Effector memory CD8-positive, alpha-beta T cell (primary cell): Measurements from ENCODE around the gene CCDC3.

Experiments
- ATAC-seq: fragments of 150-1000 bp; cut with Tn5 transposase; replicated peaks from 2 replicates; pipeline ENCODE4 v1.10.0; 2021; ENCODE audit warnings: mild to moderate bottlenecking, moderate library complexity
- DNase-seq, 3 experiments: peaks; one replicate each; pipeline ENCODE4 v3.0.0; 2021
- H3K27ac Mint-ChIP-seq, 2 donors: one replicate each; pipeline ENCODE4 v1.8.0; 2022; ENCODE audit warnings: mild to moderate bottlenecking in 2 of 2, mixed read lengths in 2 of 2, moderate library complexity in 2 of 2
- H3K27me3 Mint-ChIP-seq, 2 donors: one replicate each; pipeline ENCODE4 v1.8.0; 2022; ENCODE audit warnings: mixed read lengths in 2 of 2
- H3K36me3 Mint-ChIP-seq: one replicate; pipeline ENCODE4 v1.8.0; 2022; ENCODE audit warnings: mild to moderate bottlenecking, moderate library complexity, mixed read lengths; ENCODE audit not compliant: insufficient read depth
- H3K4me1 Mint-ChIP-seq, 2 donors: one replicate each; pipeline ENCODE4 v1.8.0; 2022; ENCODE audit warnings: low read depth in 2 of 2, mixed read lengths in 2 of 2
- H3K4me3 Mint-ChIP-seq, 2 donors: one replicate each; pipeline ENCODE4 v1.8.0; 2022; ENCODE audit warnings: mild to moderate bottlenecking in 2 of 2, mixed read lengths in 2 of 2, moderate library complexity in 2 of 2
- H3K9me3 Mint-ChIP-seq, 2 donors: one replicate each; pipeline ENCODE4 v1.8.0; 2022; ENCODE audit warnings: mixed read lengths in 2 of 2

CCDC3 gene

GRCh38 chr10:12946372-12946771 lies 55.1 kb downstream of the CCDC3 start:
- no peaks in the 10 kb centered on the region for H3K9me3 Mint-ChIP-seq
- no peak overlapping the region for H3K4me3 Mint-ChIP-seq
- no peaks in the 10 kb centered on the region for H3K36me3 Mint-ChIP-seq
- DNase-seq, result no peak
- H3K27ac Mint-ChIP-seq, result no peak overlapping the region
- peaks cover 33 to 34% of the 10 kb centered on the region in 2 donors for H3K27me3 Mint-ChIP-seq
- H3K4me1 Mint-ChIP-seq, result no peaks in the 10 kb centered on the region
- no peak for ATAC-seq

GRCh38 chr10:12945690-12946359 lies 55.7 kb downstream of the CCDC3 start:
- Mint-ChIP-seq H3K27ac (no peak overlapping the region), H3K4me3 (no peak overlapping the region), H3K9me3 (no peaks in the 10 kb centered on the region), H3K27me3 (peaks cover 35 to 36% of the 10 kb centered on the region in 2 donors), H3K4me1 (no peaks in the 10 kb centered on the region), H3K36me3 (no peaks in the 10 kb centered on the region)
- ATAC-seq (no peak), DNase-seq (no peak)

GRCh38 chr10:12944931-12945330 lies 56.6 kb downstream of the CCDC3 start:
- H3K27ac Mint-ChIP-seq, result no peak overlapping the region
- ATAC-seq (no peak), DNase-seq (no peak)
- no peaks in the 10 kb centered on the region for H3K4me1 Mint-ChIP-seq
- peaks cover 35 to 41% of the 10 kb centered on the region in 2 donors for H3K27me3 Mint-ChIP-seq
- no peak overlapping the region for H3K4me3 Mint-ChIP-seq
- H3K9me3 Mint-ChIP-seq, result no peaks in the 10 kb centered on the region
- H3K36me3 Mint-ChIP-seq, result no peaks in the 10 kb centered on the region

- Mint-ChIP-seq H3K9me3 (no peaks in the 10 kb centered on the region), H3K27ac (no peak overlapping the region), H3K4me1 (no peaks in the 10 kb centered on the region), H3K4me3 (no peak overlapping the region), H3K27me3 (peaks cover 39 to 41% of the 10 kb centered on the region in 2 donors), H3K36me3 (no peaks in the 10 kb centered on the region)
- DNase-seq (no peak), ATAC-seq (no peak)
Measured at GRCh38 chr10:12943425-12943824, 58.1 kb downstream of the CCDC3 start.

- H3K4me3 Mint-ChIP-seq, result no peak overlapping the region
- ATAC-seq (no peak), DNase-seq (no peak)
- H3K9me3 Mint-ChIP-seq, result no peaks in the 10 kb centered on the region
- no peak overlapping the region for H3K27ac Mint-ChIP-seq
- H3K36me3 Mint-ChIP-seq, result no peaks in the 10 kb centered on the region
- no peaks in the 10 kb centered on the region for H3K4me1 Mint-ChIP-seq
- peaks cover 48 to 54% of the 10 kb centered on the region in 2 donors for H3K27me3 Mint-ChIP-seq
Measured at GRCh38 chr10:12941966-12942365, 59.5 kb downstream of the CCDC3 start.

- no peak for DNase-seq
- Mint-ChIP-seq H3K27ac (no peak overlapping the region), H3K4me1 (no peaks in the 10 kb centered on the region)
Measured at GRCh38 chr10:12940791-12941190, 60.7 kb downstream of the CCDC3 start.

GRCh38 chr10:12938271-12938670 lies 63.2 kb downstream of the CCDC3 start:
- H3K4me1 Mint-ChIP-seq, result no peaks in the 10 kb centered on the region

More at GRCh38 chr10:12940791-12941190, 60.7 kb downstream of the CCDC3 start:
- Mint-ChIP-seq H3K9me3 (no peaks in the 10 kb centered on the region), H3K4me3 (no peak overlapping the region), H3K27me3 (peaks cover 51 to 54% of the 10 kb centered on the region in 2 donors), H3K36me3 (no peaks in the 10 kb centered on the region)
- no peak for ATAC-seq

GRCh38 chr10:12937527-12937926 lies 64.0 kb downstream of the CCDC3 start:
- Mint-ChIP-seq H3K9me3 (no peaks in the 10 kb centered on the region), H3K27me3 (peaks cover 43% of the 10 kb centered on the region in 2 donors), H3K36me3 (no peaks in the 10 kb centered on the region), H3K4me1 (no peaks in the 10 kb centered on the region), H3K4me3 (no peak overlapping the region), H3K27ac (no peak overlapping the region)
- no peak for DNase-seq
- no peak for ATAC-seq

More at GRCh38 chr10:12938271-12938670, 63.2 kb downstream of the CCDC3 start:
- peaks cover 43 to 46% of the 10 kb centered on the region in 2 donors for H3K27me3 Mint-ChIP-seq
- ATAC-seq (no peak), DNase-seq (no peak)
- H3K27ac Mint-ChIP-seq, result no peak overlapping the region
- H3K36me3 Mint-ChIP-seq, result no peaks in the 10 kb centered on the region
- H3K4me3 Mint-ChIP-seq, result no peak overlapping the region
- H3K9me3 Mint-ChIP-seq, result no peaks in the 10 kb centered on the region

- Mint-ChIP-seq H3K27me3 (peaks cover 25 to 28% of the 10 kb centered on the region in 2 donors), H3K36me3 (no peaks in the 10 kb centered on the region), H3K9me3 (no peaks in the 10 kb centered on the region), H3K27ac (no peak overlapping the region), H3K4me3 (no peak overlapping the region), H3K4me1 (no peaks in the 10 kb centered on the region)
- ATAC-seq (no peak), DNase-seq (no peak)
Measured at GRCh38 chr10:12934777-12935176, 66.7 kb downstream of the CCDC3 start.

- Mint-ChIP-seq H3K27me3 (peaks cover 7 to 10% of the 10 kb centered on the region in 2 donors), H3K9me3 (peaks cover 0 to 1% of the 10 kb centered on the region in 2 donors), H3K36me3 (no peaks in the 10 kb centered on the region), H3K4me1 (no peaks in the 10 kb centered on the region), H3K27ac (peak overlapping the region in 1 of 2 donors; percentile 7), H3K4me3 (no peak overlapping the region)
- ATAC-seq (no peak), DNase-seq (no peak)
Measured at GRCh38 chr10:12929381-12929780, 72.1 kb downstream of the CCDC3 start.

- DNase-seq (no peak), ATAC-seq (no peak)
- Mint-ChIP-seq H3K4me3 (no peak overlapping the region), H3K9me3 (peaks cover 0 to 1% of the 10 kb centered on the region in 2 donors), H3K27ac (no peak overlapping the region), H3K4me1 (no peaks in the 10 kb centered on the region), H3K27me3 (peaks cover 7 to 14% of the 10 kb centered on the region in 2 donors), H3K36me3 (no peaks in the 10 kb centered on the region)
Measured at GRCh38 chr10:12928571-12928970, 72.9 kb downstream of the CCDC3 start.

GRCh38 chr10:12927896-12928295 lies 73.6 kb downstream of the CCDC3 start:
- no peak for DNase-seq
- no peaks in the 10 kb centered on the region for H3K4me1 Mint-ChIP-seq
- H3K27me3 Mint-ChIP-seq, result peaks cover 12 to 21% of the 10 kb centered on the region in 2 donors
- no peak overlapping the region for H3K27ac Mint-ChIP-seq
- H3K4me3 Mint-ChIP-seq, result no peak overlapping the region
- no peak for ATAC-seq
- peaks cover 0 to 1% of the 10 kb centered on the region in 2 donors for H3K9me3 Mint-ChIP-seq
- no peaks in the 10 kb centered on the region for H3K36me3 Mint-ChIP-seq

- Mint-ChIP-seq H3K27ac (no peak overlapping the region), H3K4me3 (no peak overlapping the region), H3K9me3 (peaks cover 0 to 1% of the 10 kb centered on the region in 2 donors), H3K36me3 (no peaks in the 10 kb centered on the region), H3K4me1 (no peaks in the 10 kb centered on the region), H3K27me3 (peaks cover 22 to 32% of the 10 kb centered on the region in 2 donors)
- ATAC-seq (no peak), DNase-seq (no peak)
Measured at GRCh38 chr10:12925845-12926244, 75.7 kb downstream of the CCDC3 start.

GRCh38 chr10:12924911-12925310 lies 76.6 kb downstream of the CCDC3 start:
- Mint-ChIP-seq H3K9me3 (peaks cover 0 to 1% of the 10 kb centered on the region in 2 donors), H3K4me1 (no peaks in the 10 kb centered on the region), H3K36me3 (no peaks in the 10 kb centered on the region), H3K4me3 (no peak overlapping the region), H3K27ac (no peak overlapping the region), H3K27me3 (peaks cover 22 to 36% of the 10 kb centered on the region in 2 donors)
- ATAC-seq (no peak), DNase-seq (no peak)
